ENCODE data around the gene IL32. TPM values are rescaled to one million over a fixed set of nuclear protein-coding genes. Genes with fewer than 3 reads are reported as not detected.

The IL32 gene
- total RNA-seq, 1 experiment from 2014 or later, result 4.7 TPM

GRCh38 chr16:3089717-3090592 is 24.5 kb downstream of the IL32 start:
- no peak for ATAC-seq
- no peak overlapping the region for H3K4me3 Mint-ChIP-seq
- H3K27me3 Mint-ChIP-seq (ENCODE audit: low read depth), result no peaks in the 10 kb centered on the region
- H3K36me3 Mint-ChIP-seq, result peaks cover 47% of the 10 kb centered on the region
- peaks cover 38% of the 10 kb centered on the region for H3K4me1 Mint-ChIP-seq
- no peaks in the 10 kb centered on the region for H3K9me3 Mint-ChIP-seq
- no peak overlapping the region for H3K27ac Mint-ChIP-seq
- DNase-seq (ENCODE audit: low spot score), result no peak
- no peak for TF ChIP-seq AFF4 (CRISPR knock-in tag; IDR thresholded peaks at IDR 0.05; ENCODE audit: borderline replicate concordance)
- no peak for TF ChIP-seq AR (CRISPR knock-in tag; IDR thresholded peaks at IDR 0.05)
- ChIA-PET CTCF (interaction anchor here (0.9 to 5.2 kb wide), 6 partner anchors 8 to 163 kb away, joined by 3 to 52 read pairs (median 6); no protein-coding TSS in a partner anchor), POLR2A (interaction anchor here (1.3 to 1.6 kb wide), 3 partner anchors 8 to 73 kb away, joined by 3 to 4 read pairs (median 3); partner anchors contain the start of gene ZSCAN10)

- peaks cover 46% of the 10 kb centered on the region for H3K4me1 Mint-ChIP-seq
- POLR2A ChIA-PET, result no interaction called here
- CTCF ChIA-PET, result interaction anchor here (1.1 to 3.2 kb wide), 3 partner anchors 11 to 38 kb away, joined by 3 to 20 read pairs (median 19); no protein-coding TSS in a partner anchor
- no peaks in the 10 kb centered on the region for H3K27me3 Mint-ChIP-seq (ENCODE audit: low read depth)
- ATAC-seq (no peak), DNase-seq (ENCODE audit: low spot score) (no peak)
- peaks cover 49% of the 10 kb centered on the region for H3K36me3 Mint-ChIP-seq
- no peak for TF ChIP-seq FOXP4 (CRISPR knock-in tag; IDR thresholded peaks at IDR 0.05)
- TF ChIP-seq ZNF532 (CRISPR knock-in tag; IDR thresholded peaks at IDR 0.05; ENCODE audit: borderline replicate concordance), result no peak
- no peak for TF ChIP-seq CBFB (CRISPR knock-in tag; IDR thresholded peaks at IDR 0.05; ENCODE audit: low read depth)
- TF ChIP-seq ZNF281 (CRISPR knock-in tag; IDR thresholded peaks at IDR 0.05), result no peak
- no peak for TF ChIP-seq E2F5 (CRISPR knock-in tag; IDR thresholded peaks at IDR 0.05)
- TF ChIP-seq ETV6 (CRISPR knock-in tag; IDR thresholded peaks at IDR 0.05), result no peak
- TF ChIP-seq NR3C1 (CRISPR knock-in tag; conservative IDR thresholded peaks at IDR 0.05; ENCODE audit: low read depth), result no peak
- no peak for TF ChIP-seq TEAD4 (CRISPR knock-in tag; IDR thresholded peaks at IDR 0.05)
- no peak for TF ChIP-seq ZNF232 (CRISPR knock-in tag; IDR thresholded peaks at IDR 0.05)
- no peak for TF ChIP-seq SMAD4 (CRISPR knock-in tag; IDR thresholded peaks at IDR 0.05)
- no peak for TF ChIP-seq TCF7 (CRISPR knock-in tag; IDR thresholded peaks at IDR 0.05; ENCODE audit: low read depth)
- no peak for TF ChIP-seq NFYB (CRISPR knock-in tag; conservative IDR thresholded peaks at IDR 0.05; ENCODE audit: low read depth)
- TF ChIP-seq SOX15 (CRISPR knock-in tag; IDR thresholded peaks at IDR 0.05), result no peak
- no peaks in the 10 kb centered on the region for H3K9me3 Mint-ChIP-seq
- H3K4me3 Mint-ChIP-seq, result no peak overlapping the region
- 0 out of 2 replicates have a peak overlapping the region, but pooled peaks have one; percentile 57 for H3K27ac Mint-ChIP-seq
Observed at GRCh38 chr16:3091551-3091950, 26.1 kb downstream of the IL32 start.

Measured in WTC11 (cell line).